Epithelial cell of prostate (primary cell): Measurements from ENCODE around the gene CHRM4.

ENCODE experiments used
- DNase-seq: peaks from one replicate; pipeline ENCODE4 v3.0.0-alpha.2; 2011; ENCODE audit warnings: low read depth, low spot score
- H3K27ac ChIP-seq: fragments of 450-650 bp; 2 replicates; pipeline ENCODE4 v1.5.1; 2017; ENCODE audit warnings: mild to moderate bottlenecking

The CHRM4 gene

GRCh38 chr11:46391578-46392420 is at the start of gene CHRM4:
TSS of gene CHRM4 (minus strand) at chr11:46391776. CDS start at chr11:46386557, 5,219 bp downstream.
- no peak for DNase-seq

GRCh38 chr11:46438211-46438610 is 46.6 kb upstream of the CHRM4 start:
- H3K27ac ChIP-seq = no peak overlapping the region
- DNase-seq = no peak

More at GRCh38 chr11:46391578-46392420, at the start of gene CHRM4:
- H3K27ac ChIP-seq = no peak within 1 kb of the TSS

- no peak for DNase-seq
- H3K27ac ChIP-seq = no peak overlapping the region
These were observed 45.6 kb upstream of the CHRM4 start for GRCh38 chr11:46437122-46437689.

- no peak for DNase-seq
These were observed 44.5 kb upstream of the CHRM4 start for GRCh38 chr11:46436113-46436512.

GRCh38 chr11:46435679-46436078 is 44.1 kb upstream of the CHRM4 start:
- DNase-seq = no peak
- no peak overlapping the region for H3K27ac ChIP-seq

More at GRCh38 chr11:46436113-46436512, 44.5 kb upstream of the CHRM4 start:
- H3K27ac ChIP-seq = no peak overlapping the region

- no peak for DNase-seq
- no peak overlapping the region for H3K27ac ChIP-seq
These were observed 39.6 kb upstream of the CHRM4 start for GRCh38 chr11:46431211-46431610.

- DNase-seq = no peak
- no peak overlapping the region for H3K27ac ChIP-seq
These were observed 38.1 kb upstream of the CHRM4 start for GRCh38 chr11:46429717-46430116.

- DNase-seq = no peak
- H3K27ac ChIP-seq = no peak overlapping the region
These were observed 35.8 kb upstream of the CHRM4 start for GRCh38 chr11:46427364-46427763.

GRCh38 chr11:46426233-46426991 is 34.8 kb upstream of the CHRM4 start:
- no peak overlapping the region for H3K27ac ChIP-seq

GRCh38 chr11:46422588-46422987 is 31.0 kb upstream of the CHRM4 start:
- H3K27ac ChIP-seq = no peak overlapping the region
- DNase-seq = no peak

More at GRCh38 chr11:46426233-46426991, 34.8 kb upstream of the CHRM4 start:
- DNase-seq = no peak

GRCh38 chr11:46421257-46421880 is 29.8 kb upstream of the CHRM4 start:
- DNase-seq = no peak

GRCh38 chr11:46420513-46420912 is 28.9 kb upstream of the CHRM4 start:
- DNase-seq = no peak
- no peak overlapping the region for H3K27ac ChIP-seq

More at GRCh38 chr11:46421257-46421880, 29.8 kb upstream of the CHRM4 start:
- H3K27ac ChIP-seq = no peak overlapping the region

- DNase-seq = no peak
- no peak overlapping the region for H3K27ac ChIP-seq
These were observed 27.2 kb upstream of the CHRM4 start for GRCh38 chr11:46418751-46419150.

- no peak overlapping the region for H3K27ac ChIP-seq
- no peak for DNase-seq
These were observed 26.1 kb upstream of the CHRM4 start for GRCh38 chr11:46417711-46418110.

- H3K27ac ChIP-seq = no peak overlapping the region
- no peak for DNase-seq
These were observed 23.3 kb upstream of the CHRM4 start for GRCh38 chr11:46414879-46415278.

- H3K27ac ChIP-seq = no peak overlapping the region
- no peak for DNase-seq
These were observed 22.9 kb upstream of the CHRM4 start for GRCh38 chr11:46414466-46414796.

- H3K27ac ChIP-seq = no peak overlapping the region
- no peak for DNase-seq
These were observed 22.3 kb upstream of the CHRM4 start for GRCh38 chr11:46413760-46414465.

GRCh38 chr11:46410021-46410420 is 18.4 kb upstream of the CHRM4 start:
- no peak for DNase-seq
- H3K27ac ChIP-seq = no peak overlapping the region

- no peak for DNase-seq
- H3K27ac ChIP-seq = no peak overlapping the region
These were observed 16.9 kb upstream of the CHRM4 start for GRCh38 chr11:46408407-46408986.

- no peak for DNase-seq
- no peak overlapping the region for H3K27ac ChIP-seq
These were observed 16.1 kb upstream of the CHRM4 start for GRCh38 chr11:46407635-46408034.
